Neuronal stem cell (in vitro differentiated cells): ENCODE data around the gene ATP2A3.
"Not testable (repeated sequence)": the region's sequence is repeated elsewhere in the genome, so short reads cannot be mapped to it uniquely, and the experiment has no call there.

Experiments
- DNase-seq: peaks from one replicate; pipeline ENCODE4 v3.0.0-alpha.2; 2013; ENCODE audit warnings: low spot score
- H2AFZ ChIP-seq: one replicate; pipeline ENCODE4 v1.6.1; 2013; ENCODE audit warnings: mild to moderate bottlenecking, low read length, inconsistent platforms
- H2AK5ac ChIP-seq: 2 replicates; pipeline ENCODE4 v1.6.1; 2013; ENCODE audit warnings: low read depth, mild to moderate bottlenecking, inconsistent platforms, low read length, moderate library complexity, mixed read lengths
- H2BK120ac ChIP-seq: 2 replicates; pipeline ENCODE4 v1.6.1; 2013; ENCODE audit warnings: low read depth, mild to moderate bottlenecking, inconsistent platforms, low read length, moderate library complexity, mixed read lengths
- H2BK12ac ChIP-seq: one replicate; pipeline ENCODE4 v1.6.1; 2013; ENCODE audit warnings: low read length, inconsistent platforms
- H2BK15ac ChIP-seq: 2 replicates; pipeline ENCODE4 v1.6.1; 2013; ENCODE audit warnings: mild to moderate bottlenecking, low read length, inconsistent platforms, mixed read lengths
- H2BK5ac ChIP-seq: one replicate; pipeline ENCODE4 v1.6.1; 2013; ENCODE audit warnings: inconsistent platforms, mild to moderate bottlenecking, low read length, moderate library complexity
- H3K14ac ChIP-seq: one replicate; pipeline ENCODE4 v1.6.1; 2013; ENCODE audit warnings: low read length, inconsistent platforms
- H3K18ac ChIP-seq: 2 replicates; pipeline ENCODE4 v1.6.1; 2013; ENCODE audit warnings: low read length, inconsistent platforms
- H3K23ac ChIP-seq: 2 replicates; pipeline ENCODE4 v1.6.1; 2013; ENCODE audit warnings: low read depth, mild to moderate bottlenecking, mixed read lengths, low read length, inconsistent platforms; ENCODE audit not compliant: poor library complexity
- H3K27ac ChIP-seq: replicated peaks from 3 replicates; pipeline ENCODE4 v1.5.1; 2013; ENCODE audit warnings: low read length, inconsistent platforms
- H3K27me3 ChIP-seq, 3 experiments: 2 replicates each; pipeline ENCODE4 v1.6.1; 2013; ENCODE audit warnings: low read length in 3 of 3, mild to moderate bottlenecking in 2 of 3, inconsistent platforms in 1 of 3, low read depth in 1 of 3, mixed read lengths in 1 of 3, moderate library complexity in 1 of 3; ENCODE audit not compliant: control insufficient read depth in 3 of 3, insufficient read depth in 3 of 3
- H3K36me3 ChIP-seq, 2 donors: replicated peaks in 1 of 2; 2 replicates each; pipeline ENCODE4 v1.6.1; 2013; ENCODE audit warnings: low read length in 2 of 2; ENCODE audit not compliant: control insufficient read depth in 2 of 2, insufficient read depth in 2 of 2
- H3K4ac ChIP-seq: 2 replicates; pipeline ENCODE4 v1.6.1; 2013; ENCODE audit warnings: inconsistent platforms, mild to moderate bottlenecking, low read length, moderate library complexity
- H3K4me1 ChIP-seq, 2 donors: 1 replicate in 1 of 2; 2 replicates in 1 of 2; pipeline ENCODE4 v1.6.1; 2013; ENCODE audit warnings: low read length in 2 of 2, low read depth in 1 of 2; ENCODE audit not compliant: control insufficient read depth in 2 of 2, insufficient read depth in 1 of 2
- H3K4me2 ChIP-seq: one replicate; pipeline ENCODE4 v1.6.1; 2013; ENCODE audit warnings: mild to moderate bottlenecking, low read length, inconsistent platforms; ENCODE audit not compliant: insufficient read depth, poor library complexity, severe bottlenecking
- H3K4me3 ChIP-seq, 2 donors: 2 replicates each; pipeline ENCODE4 v1.5.1; 2013; ENCODE audit warnings: low read length in 2 of 2, mild to moderate bottlenecking in 2 of 2, inconsistent platforms in 1 of 2, moderate library complexity in 1 of 2
- H3K79me1 ChIP-seq: one replicate; pipeline ENCODE4 v1.6.1; 2013; ENCODE audit warnings: low read depth, mild to moderate bottlenecking, inconsistent platforms, low read length, moderate library complexity
- H3K9ac ChIP-seq: one replicate; pipeline ENCODE4 v1.6.1; 2013; ENCODE audit warnings: mild to moderate bottlenecking, low read depth, low read length, inconsistent platforms; ENCODE audit not compliant: poor library complexity
- H3K9me3 ChIP-seq, 2 donors: replicated peaks in 1 of 2; 2 replicates each; pipeline versions ENCODE3 to v1.6.1; 2013; ENCODE audit warnings: low read length in 2 of 2, mild to moderate bottlenecking in 2 of 2, inconsistent platforms in 1 of 2, low read depth in 1 of 2, mixed read lengths in 1 of 2, moderate library complexity in 1 of 2; ENCODE audit not compliant: control insufficient read depth in 2 of 2, insufficient read depth in 1 of 2
- H4K8ac ChIP-seq: one replicate; pipeline ENCODE4 v1.6.1; 2013; ENCODE audit warnings: low read depth, mild to moderate bottlenecking, inconsistent platforms, low read length, moderate library complexity
- H4K91ac ChIP-seq: one replicate; pipeline ENCODE4 v1.6.1; 2013; ENCODE audit warnings: low read length, low read depth, mild to moderate bottlenecking, inconsistent platforms; ENCODE audit not compliant: poor library complexity
- WGBS, 2 donors: extraction: QIAGEN DNeasy Blood & Tissue Kit; methylation state at CpG; one replicate each; pipeline ENCODE4 v1.1.7; 2013; ENCODE audit warnings: missing lambda C conversion rate in 2 of 2, mixed read lengths in 1 of 2; ENCODE audit not compliant: insufficient read length in 2 of 2, insufficient replicate concordance in 1 of 2; ENCODE audit errors: extremely low coverage in 2 of 2; 5-methylcytosine and 5-hydroxymethylcytosine counted together

Gene ATP2A3

GRCh38 chr17:3951003-3951402, 13.2 kb downstream of the ATP2A3 start:
- Histone ChIP-seq H3K4ac (no peak overlapping the region), H2BK5ac (no peak overlapping the region), H3K4me2 (no peak overlapping the region), H3K79me1 (no peaks in the 10 kb centered on the region), H3K27me3 (peaks cover 0 to 17% (median 0%) of the 10 kb centered on the region in 3 experiments), H3K14ac (no peak overlapping the region), H3K36me3 (no peaks in the 10 kb centered on the region), H3K18ac (no peak overlapping the region), H3K9ac (no peak overlapping the region), H2BK12ac (no peak overlapping the region), H2AK5ac (no peak overlapping the region), H4K91ac (no peak overlapping the region), H3K9me3 (no peaks in the 10 kb centered on the region), H2BK15ac (peak overlapping the region; percentile 71), H3K4me3 (no peak overlapping the region), H3K27ac (no peak overlapping the region), H3K23ac (no peak overlapping the region), H2BK120ac (no peak overlapping the region), H3K4me1 (peaks cover 0 to 5% of the 10 kb centered on the region in 2 donors), H2AFZ (no peak overlapping the region), H4K8ac (no peak overlapping the region)
- WGBS, 2 donors: no CpG with 5 or more reads among the region's 17 CpGs
- DNase-seq: no peak

GRCh38 chr17:3950584-3950983, 13.7 kb downstream of the ATP2A3 start:
- peak overlapping the region; percentile 64 for H3K18ac ChIP-seq

GRCh38 chr17:3949418-3949817, 14.8 kb downstream of the ATP2A3 start:
- H2BK15ac ChIP-seq: no peak overlapping the region
- no peak overlapping the region for H4K8ac ChIP-seq
- no peak overlapping the region for H3K9ac ChIP-seq
- no CpG with 5 or more reads among the region's 3 CpGs for WGBS, 2 donors
- no peak overlapping the region for H2BK5ac ChIP-seq
- no peak overlapping the region for H3K23ac ChIP-seq
- H3K4me3 ChIP-seq: no peak overlapping the region
- no peaks in the 10 kb centered on the region for H3K9me3 ChIP-seq
- no peak overlapping the region for H2BK120ac ChIP-seq
- no peaks in the 10 kb centered on the region for H3K79me1 ChIP-seq
- no peak for DNase-seq
- H4K91ac ChIP-seq: no peak overlapping the region
- no peak overlapping the region for H3K27ac ChIP-seq
- peaks cover 0 to 5% of the 10 kb centered on the region in 2 donors for H3K4me1 ChIP-seq
- peaks cover 0 to 18% (median 0%) of the 10 kb centered on the region in 3 experiments for H3K27me3 ChIP-seq
- H3K4me2 ChIP-seq: no peak overlapping the region
- H2AK5ac ChIP-seq: no peak overlapping the region
- no peak overlapping the region for H3K4ac ChIP-seq
- no peak overlapping the region for H2AFZ ChIP-seq
- peak overlapping the region; percentile 64 for H3K18ac ChIP-seq
- H2BK12ac ChIP-seq: no peak overlapping the region
- no peak overlapping the region for H3K14ac ChIP-seq
- H3K36me3 ChIP-seq: no peaks in the 10 kb centered on the region

More at GRCh38 chr17:3950584-3950983, 13.7 kb downstream of the ATP2A3 start:
- H3K79me1 ChIP-seq: no peaks in the 10 kb centered on the region
- peak overlapping the region; percentile 3 for H3K23ac ChIP-seq
- H3K27me3 ChIP-seq: peaks cover 0 to 19% (median 0%) of the 10 kb centered on the region in 3 experiments
- H3K14ac ChIP-seq: no peak overlapping the region
- no peak overlapping the region for H2BK12ac ChIP-seq
- no peak overlapping the region for H2AFZ ChIP-seq
- no peak overlapping the region for H3K27ac ChIP-seq
- H2BK5ac ChIP-seq: no peak overlapping the region
- no peak overlapping the region for H4K8ac ChIP-seq
- H3K9ac ChIP-seq: no peak overlapping the region
- H3K4me3 ChIP-seq: no peak overlapping the region
- peaks cover 0 to 5% of the 10 kb centered on the region in 2 donors for H3K4me1 ChIP-seq
- peak overlapping the region; percentile 43 for H2AK5ac ChIP-seq
- H3K9me3 ChIP-seq: no peaks in the 10 kb centered on the region
- no peak overlapping the region for H2BK120ac ChIP-seq
- no peak overlapping the region for H3K4me2 ChIP-seq
- H4K91ac ChIP-seq: no peak overlapping the region
- no CpG with 5 or more reads among the region's 12 CpGs for WGBS, 2 donors
- peak overlapping the region; percentile 64 for H2BK15ac ChIP-seq
- no peak overlapping the region for H3K4ac ChIP-seq
- no peaks in the 10 kb centered on the region for H3K36me3 ChIP-seq
- DNase-seq: no peak

- H3K14ac ChIP-seq, H2AK5ac ChIP-seq, H2BK120ac ChIP-seq, H3K4me1 ChIP-seq, H3K9ac ChIP-seq, H3K9me3 ChIP-seq, H2BK12ac ChIP-seq, H3K23ac ChIP-seq, H3K18ac ChIP-seq, H3K4ac ChIP-seq, H2BK5ac ChIP-seq, DNase-seq, H4K8ac ChIP-seq, H3K4me3 ChIP-seq, H3K36me3 ChIP-seq, H3K79me1 ChIP-seq, H4K91ac ChIP-seq, H2BK15ac ChIP-seq, H3K4me2 ChIP-seq, H2AFZ ChIP-seq, H3K27ac ChIP-seq: not testable (repeated sequence)
- no CpG with 5 or more reads among the region's 3 CpGs for WGBS, 2 donors
- H3K27me3 ChIP-seq: peaks cover 0 to 25% (median 3%) of the 10 kb centered on the region in 3 experiments
Observed at GRCh38 chr17:3948551-3948950, 15.7 kb downstream of the ATP2A3 start.
